GM12873 (cell line): ENCODE measurements around the gene SP100.

Experiments
- CTCF ChIP-seq: IDR thresholded peaks from 2 replicates; pipeline ENCODE4 v1.5.1; 2012; ENCODE audit warnings: low read depth, mild to moderate bottlenecking, moderate library complexity, low read length, control low read depth; ENCODE audit not compliant: insufficient read depth; ENCODE audit errors: missing control alignments

Gene SP100

GRCh38 chr2:230537531-230537976 lies 121.6 kb downstream of the SP100 start:
- no peak for TF ChIP-seq CTCF

DNA sequence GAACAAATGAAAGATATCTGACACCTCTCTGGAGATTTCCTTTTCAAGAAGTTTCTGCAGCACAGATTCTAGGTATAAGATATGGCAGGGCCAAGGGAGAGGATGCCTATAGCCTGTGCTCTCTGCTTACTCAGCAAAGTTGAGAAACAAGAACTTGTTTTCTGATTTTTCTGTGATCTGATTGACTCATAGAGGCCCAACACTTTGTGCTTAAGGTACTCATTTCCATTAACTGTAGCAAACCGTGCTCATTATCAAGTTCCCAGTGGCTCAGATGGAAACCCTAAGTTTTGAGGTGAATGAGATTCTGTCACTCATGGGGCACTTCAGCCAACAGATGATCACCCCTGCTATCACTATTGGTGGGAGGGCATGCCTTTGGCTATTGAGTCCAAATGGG lies 124.3 kb downstream of the SP100 start:
- no peak for TF ChIP-seq CTCF

- TF ChIP-seq CTCF = no peak
Measured at GRCh38 chr2:230541934-230542380, 126.0 kb downstream of the SP100 start.

- TF ChIP-seq CTCF = no peak
Measured at GRCh38 chr2:230542751-230543150, 126.8 kb downstream of the SP100 start.

GRCh38 chr2:230552181-230552580 lies 136.2 kb downstream of the SP100 start:
- TF ChIP-seq CTCF = no peak

DNA sequence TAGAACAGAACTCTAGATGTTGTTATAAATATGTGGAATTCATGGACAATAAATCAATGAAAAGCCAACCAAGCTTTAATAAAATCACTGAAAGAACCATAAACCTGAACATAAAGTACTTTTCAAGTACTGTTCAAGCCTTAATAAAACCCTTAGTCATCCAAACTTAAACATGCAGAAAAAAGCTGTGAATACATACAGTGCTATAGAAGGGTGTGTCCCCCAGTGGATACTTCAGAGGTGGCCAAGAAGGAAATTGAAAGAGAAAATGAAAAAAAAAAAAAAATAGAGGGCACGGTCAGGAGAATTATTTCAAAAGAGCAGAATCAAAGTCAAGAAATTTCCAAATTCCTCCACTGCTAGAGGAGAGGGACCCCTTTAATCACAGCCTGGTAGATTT lies 141.1 kb downstream of the SP100 start:
- no peak for TF ChIP-seq CTCF

- TF ChIP-seq CTCF = no peak
Measured at GRCh38 chr2:230564805-230565779, 149.1 kb downstream of the SP100 start.
